Skeletal muscle tissue (tissue), 4 donors: ENCODE data around the gene TTLL5. TPM values are rescaled to one million over a fixed set of nuclear protein-coding genes. Genes with fewer than 3 reads are reported as not detected.
"Not testable (repeated sequence)": the region's sequence is repeated elsewhere in the genome, so short reads cannot be mapped to it uniquely, and the experiment has no call there.

Experiments
- H3K27ac ChIP-seq: one replicate; pipeline ENCODE4 v1.7.0; 2013; ENCODE audit warnings: mild to moderate bottlenecking, low read depth, low read length, inconsistent platforms
- H3K27me3 ChIP-seq, 3 donors: one replicate each; pipeline ENCODE4 v1.7.0; 2013; ENCODE audit warnings: low read length in 3 of 3; ENCODE audit not compliant: control insufficient read depth in 3 of 3, insufficient read depth in 3 of 3
- H3K36me3 ChIP-seq, 3 donors: one replicate each; pipeline ENCODE4 v1.7.0; 2013; ENCODE audit warnings: low read length in 3 of 3; ENCODE audit not compliant: control insufficient read depth in 3 of 3, insufficient read depth in 3 of 3
- H3K4me1 ChIP-seq, 3 donors: one replicate each; pipeline ENCODE4 v1.7.0; 2013; ENCODE audit warnings: low read length in 3 of 3, mild to moderate bottlenecking in 3 of 3; ENCODE audit not compliant: control insufficient read depth in 3 of 3, insufficient read depth in 3 of 3
- H3K4me3 ChIP-seq, 3 donors: one replicate each; pipeline ENCODE4 v1.7.0; 2013; ENCODE audit warnings: low read length in 3 of 3
- H3K9ac ChIP-seq, 3 donors: one replicate each; pipeline ENCODE4 v1.7.0; 2013; ENCODE audit warnings: low read length in 3 of 3, mild to moderate bottlenecking in 3 of 3, moderate library complexity in 2 of 3, low read depth in 1 of 3
- H3K9me3 ChIP-seq, 3 donors: one replicate each; pipeline ENCODE4 v1.7.0; 2013; ENCODE audit warnings: low read length in 3 of 3; ENCODE audit not compliant: control insufficient read depth in 3 of 3
- total RNA-seq: library from RNA; depleted of rRNA; stranded (reverse); fragments of >200 nt; gene quantifications from one replicate; pipeline ENCODE4 v1.2.3, GENCODE V29; 2014
- donor health status: Osteomylitis.

Gene TTLL5
- total RNA-seq, 1 donor from 2014 or later = 13.6 TPM

- H3K36me3 ChIP-seq, H3K9ac ChIP-seq, H3K27ac ChIP-seq, H3K4me3 ChIP-seq, H3K27me3 ChIP-seq, H3K4me1 ChIP-seq, H3K9me3 ChIP-seq: not testable (repeated sequence)
Observed at GRCh38 chr14:75846694-75847093, 185.6 kb downstream of the TTLL5 start.

GRCh38 chr14:75847584-75847983 is 186.5 kb downstream of the TTLL5 start:
- Histone ChIP-seq H3K36me3 (peaks cover 0 to 2% (median 0%) of the 10 kb centered on the region in 3 donors), H3K27me3 (no peaks in the 10 kb centered on the region), H3K9ac (no peak overlapping the region), H3K4me1 (no peaks in the 10 kb centered on the region), H3K4me3 (no peak overlapping the region), H3K27ac (no peak overlapping the region), H3K9me3 (no peaks in the 10 kb centered on the region)

GRCh38 chr14:75848167-75848913 is 187.3 kb downstream of the TTLL5 start:
- Histone ChIP-seq H3K4me1 (no peaks in the 10 kb centered on the region), H3K9me3 (no peaks in the 10 kb centered on the region), H3K36me3 (peaks cover 0 to 2% (median 0%) of the 10 kb centered on the region in 3 donors), H3K27ac (no peak overlapping the region), H3K4me3 (no peak overlapping the region), H3K9ac (no peak overlapping the region), H3K27me3 (no peaks in the 10 kb centered on the region)

- Histone ChIP-seq H3K4me3 (no peak overlapping the region), H3K27ac (no peak overlapping the region), H3K9me3 (no peaks in the 10 kb centered on the region), H3K4me1 (no peaks in the 10 kb centered on the region), H3K36me3 (peaks cover 0 to 2% (median 0%) of the 10 kb centered on the region in 3 donors), H3K27me3 (no peaks in the 10 kb centered on the region), H3K9ac (no peak overlapping the region)
Observed at GRCh38 chr14:75849300-75849895, 188.4 kb downstream of the TTLL5 start.

- Histone ChIP-seq H3K9me3 (no peaks in the 10 kb centered on the region), H3K36me3 (peaks cover 0 to 2% (median 0%) of the 10 kb centered on the region in 3 donors), H3K9ac (no peak overlapping the region), H3K27me3 (no peaks in the 10 kb centered on the region), H3K4me3 (no peak overlapping the region), H3K4me1 (no peaks in the 10 kb centered on the region), H3K27ac (no peak overlapping the region)
Observed at GRCh38 chr14:75851574-75851866, 190.5 kb downstream of the TTLL5 start.

- H3K9me3 ChIP-seq = no peaks in the 10 kb centered on the region
- H3K9ac ChIP-seq = no peak overlapping the region
- H3K27me3 ChIP-seq = no peaks in the 10 kb centered on the region
- no peak overlapping the region for H3K27ac ChIP-seq
- H3K36me3 ChIP-seq = no peaks in the 10 kb centered on the region
- H3K4me1 ChIP-seq = no peaks in the 10 kb centered on the region
- H3K4me3 ChIP-seq = no peak overlapping the region
Observed at GRCh38 chr14:75854111-75854799, 193.2 kb downstream of the TTLL5 start.

- no peak overlapping the region for H3K4me3 ChIP-seq
Observed at GRCh38 chr14:75857199-75857598, 196.2 kb downstream of the TTLL5 start.

GRCh38 chr14:75858362-75858761 is 197.3 kb downstream of the TTLL5 start:
- H3K9ac ChIP-seq = no peak overlapping the region
- no peaks in the 10 kb centered on the region for H3K9me3 ChIP-seq
- H3K27ac ChIP-seq = no peak overlapping the region
- H3K36me3 ChIP-seq = no peaks in the 10 kb centered on the region
- H3K27me3 ChIP-seq = no peaks in the 10 kb centered on the region
- peaks cover 0 to 6% (median 4%) of the 10 kb centered on the region in 3 donors for H3K4me1 ChIP-seq
- H3K4me3 ChIP-seq = no peak overlapping the region

More at GRCh38 chr14:75857199-75857598, 196.2 kb downstream of the TTLL5 start:
- no peaks in the 10 kb centered on the region for H3K9me3 ChIP-seq
- H3K4me1 ChIP-seq = peaks cover 0 to 6% (median 4%) of the 10 kb centered on the region in 3 donors
- no peaks in the 10 kb centered on the region for H3K27me3 ChIP-seq
- H3K27ac ChIP-seq = no peak overlapping the region
- H3K36me3 ChIP-seq = no peaks in the 10 kb centered on the region
- no peak overlapping the region for H3K9ac ChIP-seq

GRCh38 chr14:75859746-75860145 is 198.7 kb downstream of the TTLL5 start:
- Histone ChIP-seq H3K9me3 (no peaks in the 10 kb centered on the region), H3K9ac (no peak overlapping the region), H3K4me1 (peaks cover 0 to 6% (median 4%) of the 10 kb centered on the region in 3 donors), H3K36me3 (no peaks in the 10 kb centered on the region), H3K27ac (no peak overlapping the region), H3K4me3 (no peak overlapping the region), H3K27me3 (no peaks in the 10 kb centered on the region)

- no peaks in the 10 kb centered on the region for H3K9me3 ChIP-seq
- no peak overlapping the region for H3K27ac ChIP-seq
- H3K9ac ChIP-seq = no peak overlapping the region
- H3K4me3 ChIP-seq = no peak overlapping the region
- no peaks in the 10 kb centered on the region for H3K36me3 ChIP-seq
- peaks cover 0 to 6% (median 4%) of the 10 kb centered on the region in 3 donors for H3K4me1 ChIP-seq
- no peaks in the 10 kb centered on the region for H3K27me3 ChIP-seq
Observed at GRCh38 chr14:75860561-75861160, 199.6 kb downstream of the TTLL5 start.
